ENCODE measurements around the gene UHRF1. TPM values are rescaled to one million over a fixed set of nuclear protein-coding genes. Genes with fewer than 3 reads are reported as not detected.

The UHRF1 gene
- polyA plus RNA-seq, 4 donors: 27.5 to 43.4 (median 37.1) TPM

GRCh38 chr19:4985551-4985991, 76.3 kb downstream of the UHRF1 start:
- DNase-seq (ENCODE audit: low read depth in 4 of 4, low spot score in 2 of 4): no peak

GRCh38 chr19:4986056-4986455, 76.8 kb downstream of the UHRF1 start:
- DNase-seq (ENCODE audit: low read depth in 4 of 4, low spot score in 2 of 4): no peak

DNA sequence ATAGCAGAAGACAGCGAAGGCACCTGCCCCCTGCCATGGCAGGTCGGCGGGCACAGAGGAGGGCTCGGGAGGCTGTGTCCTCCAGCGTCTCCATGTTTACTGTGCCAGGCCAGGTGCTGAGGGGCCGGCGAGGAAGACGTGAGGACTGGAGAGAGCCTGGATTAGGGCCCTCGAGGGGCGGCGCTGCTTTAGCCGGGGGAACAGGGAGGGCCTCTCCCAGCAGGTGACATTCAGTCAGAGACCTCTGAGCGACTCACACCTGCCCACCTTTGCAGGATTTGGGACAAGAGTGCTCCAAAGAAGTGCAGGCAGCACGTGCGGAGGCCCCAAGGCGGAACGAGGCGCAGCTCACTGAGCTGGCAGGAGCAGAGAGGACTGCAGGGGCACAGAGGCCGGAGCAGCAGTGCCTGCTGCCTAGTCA, 77.2 kb downstream of the UHRF1 start:
- no peak for DNase-seq (ENCODE audit: low read depth in 4 of 4, low spot score in 2 of 4)

GRCh38 chr19:4987256-4987655, 78.0 kb downstream of the UHRF1 start:
- no peak for DNase-seq (ENCODE audit: low read depth in 4 of 4, low spot score in 2 of 4)

- no peak for DNase-seq (ENCODE audit: low read depth in 4 of 4, low spot score in 2 of 4)
These were observed 78.5 kb downstream of the UHRF1 start for GRCh38 chr19:4987692-4988370.

DNA sequence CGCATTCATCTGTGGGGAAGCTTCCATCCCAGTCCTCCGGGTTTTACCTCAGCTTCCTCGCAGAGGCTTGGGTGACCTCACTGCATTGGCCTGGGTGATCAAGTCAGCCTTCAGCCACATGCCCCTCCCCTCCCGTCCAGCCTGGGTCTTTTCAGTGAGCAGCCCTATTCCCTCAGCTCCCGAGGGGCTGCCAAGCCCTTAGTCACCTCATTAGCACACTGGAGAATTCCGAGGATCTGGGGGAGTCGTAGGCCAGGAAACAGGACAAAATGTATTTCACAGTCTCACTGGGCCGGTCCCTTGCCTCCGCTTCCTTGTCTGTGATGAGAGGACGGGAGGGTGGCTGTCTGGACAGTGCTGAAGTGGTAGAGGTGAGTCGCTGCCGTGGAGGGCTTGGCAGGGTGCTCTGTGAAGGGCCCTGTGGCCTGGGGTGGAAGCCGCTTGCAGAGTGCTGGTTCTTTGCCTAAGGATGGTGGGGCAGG, 79.5 kb downstream of the UHRF1 start:
- no peak for DNase-seq (ENCODE audit: low read depth in 4 of 4, low spot score in 2 of 4)

DNA sequence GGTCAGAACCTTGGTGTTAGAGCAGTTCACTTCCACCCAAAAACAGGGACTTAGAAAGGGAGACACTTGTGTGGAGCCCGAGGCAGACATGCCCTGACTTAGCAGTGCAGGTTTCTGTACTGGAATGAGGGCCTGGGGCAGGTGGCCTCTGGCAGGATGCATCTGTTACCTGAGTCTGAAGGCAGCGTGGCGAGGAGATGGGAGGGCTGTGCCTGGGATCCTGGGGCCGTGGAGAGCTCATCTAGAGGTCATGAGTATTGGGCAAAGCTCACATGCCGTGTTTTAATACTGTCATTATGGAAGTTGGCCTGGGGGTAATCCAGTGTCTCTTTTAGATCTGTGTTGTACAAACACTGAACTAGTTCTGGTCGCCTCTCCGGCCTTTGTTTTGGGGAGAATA, 81.0 kb downstream of the UHRF1 start:
- DNase-seq (ENCODE audit: low read depth in 4 of 4, low spot score in 2 of 4): no peak

- DNase-seq (ENCODE audit: low read depth in 4 of 4, low spot score in 2 of 4): no peak
These were observed 82.2 kb downstream of the UHRF1 start for GRCh38 chr19:4991538-4991937.

GRCh38 chr19:4991996-4992698, 82.8 kb downstream of the UHRF1 start:
- no peak for DNase-seq (ENCODE audit: low read depth in 4 of 4, low spot score in 2 of 4)

DNA sequence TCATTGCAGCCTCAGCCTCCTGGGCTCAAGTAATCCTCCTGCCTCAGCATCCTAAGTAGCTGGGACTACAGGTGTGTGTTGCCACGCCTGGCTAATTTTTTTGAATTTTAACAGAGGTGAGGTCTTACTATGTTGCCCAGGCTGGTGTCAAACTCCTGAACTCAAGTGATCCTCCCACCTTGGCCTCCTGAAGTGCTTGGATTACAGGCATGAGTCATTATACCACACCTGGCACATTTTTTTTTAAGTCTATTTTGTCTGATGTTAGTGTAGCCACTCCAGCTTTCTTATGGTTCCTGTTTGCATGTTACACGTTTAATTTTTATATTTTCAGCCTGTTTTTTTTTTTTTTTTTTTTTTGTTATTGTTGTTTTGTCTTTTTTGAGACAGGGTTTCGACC, 84.4 kb downstream of the UHRF1 start:
- no peak for DNase-seq (ENCODE audit: low read depth in 4 of 4, low spot score in 2 of 4)

DNA sequence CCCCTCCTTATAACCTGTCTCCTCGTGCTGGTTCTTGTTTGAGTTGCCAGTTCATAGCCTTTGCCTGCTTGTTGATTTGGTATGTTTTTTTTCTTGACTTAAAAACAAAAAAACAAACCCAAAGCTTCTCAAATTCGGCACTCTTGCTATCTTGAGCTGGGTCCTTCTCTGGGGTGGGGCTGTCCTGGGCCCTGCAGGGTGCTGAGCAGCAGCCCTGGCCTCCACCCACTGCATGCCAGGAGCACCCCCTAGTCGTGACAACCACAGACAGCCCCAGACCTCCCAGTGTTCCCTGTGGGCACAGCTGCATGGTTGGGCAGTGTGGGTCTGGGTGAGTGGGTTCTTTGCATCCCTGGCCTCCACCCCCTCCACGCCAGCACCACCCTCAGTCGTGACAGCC, 87.4 kb downstream of the UHRF1 start:
- no peak for DNase-seq (ENCODE audit: low read depth in 4 of 4, low spot score in 2 of 4)

- DNase-seq (ENCODE audit: low read depth in 4 of 4, low spot score in 2 of 4): no peak
These were observed 88.0 kb downstream of the UHRF1 start for GRCh38 chr19:4997297-4997696.

GRCh38 chr19:5000120-5000611, 90.9 kb downstream of the UHRF1 start:
- DNase-seq (ENCODE audit: low read depth in 4 of 4, low spot score in 2 of 4): no peak

DNA sequence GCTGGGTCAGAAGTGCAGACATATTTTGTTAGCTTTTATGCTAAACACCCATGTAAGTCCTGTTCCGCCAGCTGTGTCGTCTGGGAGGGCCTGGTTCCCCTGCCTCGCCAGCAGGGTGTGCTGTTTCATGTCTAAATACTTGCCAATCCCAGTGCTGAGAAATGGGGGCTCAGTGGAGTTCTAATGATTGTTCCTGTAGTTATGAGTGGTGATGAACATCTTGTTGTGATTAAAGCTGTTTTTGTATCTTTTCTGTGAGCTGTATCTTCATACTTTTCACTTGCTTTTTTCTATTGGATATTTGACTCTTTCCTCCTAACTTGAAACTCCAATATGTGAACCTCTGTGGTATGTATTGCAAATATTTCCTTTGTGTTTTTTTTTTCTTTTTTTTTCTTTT, 92.3 kb downstream of the UHRF1 start:
- DNase-seq (ENCODE audit: low read depth in 4 of 4, low spot score in 2 of 4): no peak

DNA sequence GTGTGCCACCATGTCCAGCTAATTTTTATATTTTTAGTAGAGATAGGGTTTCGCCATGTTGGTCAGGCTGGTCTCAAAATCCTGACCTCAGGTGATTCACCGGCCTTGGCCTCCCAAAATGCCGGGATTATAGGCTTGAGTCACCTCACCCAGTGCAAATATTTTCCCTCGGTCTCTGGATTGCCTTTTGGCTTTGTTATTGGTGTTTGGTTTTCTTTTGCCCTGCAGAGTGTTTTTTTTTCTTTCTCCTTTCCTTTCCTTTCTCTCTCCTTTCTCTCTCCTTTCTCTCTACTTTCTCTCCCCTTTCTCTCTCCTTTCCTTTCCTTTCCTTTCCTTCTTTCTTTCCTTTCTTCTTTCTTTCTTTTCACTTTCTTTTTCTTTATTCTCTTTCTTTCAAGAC, 92.8 kb downstream of the UHRF1 start:
- no peak for DNase-seq (ENCODE audit: low read depth in 4 of 4, low spot score in 2 of 4)

GRCh38 chr19:5003781-5004180, 94.5 kb downstream of the UHRF1 start:
- no peak for DNase-seq (ENCODE audit: low read depth in 4 of 4, low spot score in 2 of 4)

GRCh38 chr19:5005096-5005495, 95.8 kb downstream of the UHRF1 start:
- DNase-seq (ENCODE audit: low read depth in 4 of 4, low spot score in 2 of 4): no peak

DNA sequence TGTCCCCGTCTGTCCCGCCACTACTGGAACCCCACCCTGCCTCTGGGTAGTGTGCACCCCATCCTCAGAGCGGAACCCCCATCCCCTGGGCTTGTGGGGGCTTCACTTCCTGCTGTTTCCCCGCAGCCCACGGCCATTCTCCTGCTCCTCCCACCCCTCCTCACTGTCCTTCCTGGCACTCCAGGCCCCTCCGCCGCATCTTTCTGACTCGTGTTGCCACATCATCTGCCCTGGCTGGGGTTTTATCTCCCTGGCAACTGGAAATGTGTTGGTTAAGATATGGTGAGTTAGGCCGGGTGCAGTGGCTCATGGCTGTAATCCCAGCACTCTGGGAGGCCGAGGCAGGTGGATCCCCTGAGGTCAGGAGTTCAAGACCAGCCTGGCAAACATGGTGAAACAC, 96.9 kb downstream of the UHRF1 start:
- no peak for DNase-seq (ENCODE audit: low read depth in 4 of 4, low spot score in 2 of 4)

GRCh38 chr19:5006821-5007220, 97.5 kb downstream of the UHRF1 start:
- DNase-seq (ENCODE audit: low read depth in 4 of 4, low spot score in 2 of 4): no peak

Data from left renal cortex interstitium (tissue), 4 donors.